ENCODE data around the gene CDH18. TPM values are rescaled to one million over a fixed set of nuclear protein-coding genes. Genes with fewer than 3 reads are reported as not detected.

Gene CDH18
- total and polyA plus RNA-seq, 2 of the 13 experiments (the other 11 are each of a cell fraction or from before 2014, with no cell fraction given) = not detected

- WGBS (ENCODE audit: low lambda C conversion rate) = 0% methylated on average over 1 of the region's 1 CpG
- H3K27ac ChIP-seq (ENCODE audit: extremely low read length, insufficient read depth, low read length) = no peak overlapping the region
- FAIRE-seq = no peak
- intact Hi-C loops (cut with micrococcal nuclease; ENCODE audit: unreplicated experiment) (no loop called here), in situ Hi-C loops (cut with HindIII; ENCODE audit: extremely low pct_ligation_motif_present, low pct_unique_long_range_greater_than_20kb) (no loop called here)
- CTCF ChIA-PET (ENCODE audit: low intra/inter-chr PET ratio, low total read pairs) = no interaction called here
- H3K4me1 ChIP-seq (ENCODE audit: insufficient read depth, low read length) = no peaks in the 10 kb centered on the region
- BruUV-seq (replicated peaks) = no TSS peak
- H4K20me1 ChIP-seq (ENCODE audit: insufficient read depth, low read length) = no peaks in the 10 kb centered on the region
- TF ChIP-seq ZNF770 (CRISPR knock-in tag; IDR thresholded peaks at IDR 0.05) (no peak), SETDB1 (CRISPR knock-in tag; IDR thresholded peaks at IDR 0.05; ENCODE audit: borderline replicate concordance) (no peak), BCLAF1 (IDR thresholded peaks at IDR 0.05) (no peak)
- TF ChIP-seq, protein P1, sequence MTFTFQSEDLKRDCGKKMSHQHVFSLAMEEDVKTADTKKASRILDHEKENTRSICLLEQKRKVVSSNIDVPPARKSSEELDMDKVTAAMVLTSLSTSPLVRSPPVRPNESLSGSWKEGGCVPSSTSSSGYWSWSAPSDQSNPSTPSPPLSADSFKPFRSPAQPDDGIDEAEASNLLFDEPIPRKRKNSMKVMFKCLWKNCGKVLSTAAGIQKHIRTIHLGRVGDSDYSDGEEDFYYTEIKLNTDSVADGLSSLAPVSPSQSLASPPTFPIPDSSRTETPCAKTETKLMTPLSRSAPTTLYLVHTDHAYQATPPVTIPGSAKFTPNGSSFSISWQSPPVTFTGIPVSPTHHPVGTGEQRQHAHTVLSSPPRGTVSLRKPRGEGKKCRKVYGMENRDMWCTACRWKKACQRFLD (CRISPR knock-in tag; IDR thresholded peaks at IDR 0.05; ENCODE audit: borderline replicate concordance) = no peak
- H2AFZ ChIP-seq (ENCODE audit: low read length) = no peak overlapping the region
- no peak overlapping the region for H3K4me3 ChIP-seq (replicated peaks in 1 of 3; ENCODE audit: insufficient read depth in 1 of 3, low read depth in 2 of 3, low read length in 3 of 3)
- no peak overlapping the region for H3K4me2 ChIP-seq (ENCODE audit: low read depth, low read length)
- ATAC-seq = no peak
- POLR2A ChIA-PET = no interaction called here
- no peaks in the 10 kb centered on the region for H3K36me3 ChIP-seq (replicated peaks in 1 of 2; ENCODE audit: control insufficient read depth in 1 of 2, insufficient read depth in 2 of 2, low read length in 2 of 2)
- H3K79me2 ChIP-seq (ENCODE audit: insufficient read depth, low read length) = no peaks in the 10 kb centered on the region
- H3K9ac ChIP-seq (ENCODE audit: insufficient read depth, low read depth, low read length) = no peak overlapping the region
- no peaks in the 10 kb centered on the region for H3K9me3 ChIP-seq (ENCODE audit: low read length)
- no peaks in the 10 kb centered on the region for H3K27me3 ChIP-seq (ENCODE audit: control insufficient read depth in 1 of 2, insufficient read depth in 2 of 2, low read length in 2 of 2)
- DNase-seq (ENCODE audit: low spot score) = no peak
Observed at GRCh38 chr5:19462019-19462418, 526.0 kb downstream of the CDH18 start.
